Panc1 (cell line): Measurements from ENCODE around the gene RIBC1. TPM values are rescaled to one million over a fixed set of nuclear protein-coding genes. Genes with fewer than 3 reads are reported as not detected.
"Not testable (repeated sequence)": the region's sequence is repeated elsewhere in the genome, so short reads cannot be mapped to it uniquely, and the experiment has no call there.

Experiments
- ATAC-seq: fragments of 200-7000 bp; cut with Tn5 transposase; 2 replicates; pipeline ENCODE4 v1.9.1; 2020; ENCODE audit warnings: mild to moderate bottlenecking, moderate library complexity
- BruUV-seq: library from RNA; stranded (reverse); fragments of 400-500 nt; replicated peaks from 2 replicates; lab custom pipeline; 2021; lab: Mats Ljungman, UMichigan
- CTCF ChIA-PET: fragments of 300-600 bp; sonication (Branson Sonifier 250); formaldehyde crosslinking; loops from one replicate; lab custom pipeline; 2022; ENCODE audit warnings: antibody characterized with exemption; lab: Charles Lee
- POLR2A ChIA-PET: fragments of 300-600 bp; sonication (Branson Sonifier 250); formaldehyde crosslinking; loops from one replicate; lab custom pipeline; 2022; ENCODE audit warnings: antibody characterized with exemption; lab: Charles Lee
- DNase-seq: peaks from one replicate; pipeline ENCODE4 v3.0.0-alpha.2; 2010; ENCODE audit warnings: low read depth, low spot score
- H3K27ac ChIP-seq: 2 replicates; pipeline ENCODE4 v1.5.1; 2011; ENCODE audit warnings: mild to moderate bottlenecking, low read length, inconsistent platforms
- H3K27me3 ChIP-seq: fragments of 200-500 bp; sonication (Bioruptor generic); 2 replicates; pipeline ENCODE4 v1.6.0; 2014; ENCODE audit warnings: low read length, inconsistent platforms; ENCODE audit not compliant: control insufficient read depth, insufficient read depth
- H3K36me3 ChIP-seq: fragments of 200-500 bp; sonication (Bioruptor generic); 2 replicates; pipeline ENCODE4 v1.5.1; 2014; ENCODE audit warnings: inconsistent platforms, mild to moderate bottlenecking, low read length, moderate library complexity; ENCODE audit not compliant: control insufficient read depth, insufficient read depth
- H3K4me1 ChIP-seq: 2 replicates; pipeline ENCODE4 v1.5.1; 2011; ENCODE audit warnings: inconsistent platforms, mild to moderate bottlenecking, low read length, moderate library complexity; ENCODE audit not compliant: control insufficient read depth, insufficient read depth
- H3K4me3 ChIP-seq, 2 experiments: 2 replicates each; pipeline ENCODE4 v1.5.1; 2011 to 2012; ENCODE audit warnings: low read depth in 2 of 2, low read length in 2 of 2, mild to moderate bottlenecking in 2 of 2, inconsistent platforms in 1 of 2, moderate library complexity in 1 of 2
- H3K9me3 ChIP-seq: fragments of 200-500 bp; sonication (Bioruptor generic); 2 replicates; pipeline ENCODE4 v1.5.1; 2014; ENCODE audit warnings: low read depth, mild to moderate bottlenecking, inconsistent platforms, low read length, moderate library complexity; ENCODE audit not compliant: control insufficient read depth, insufficient read depth
- POLR2AphosphoS5 ChIP-seq: IDR thresholded peaks from 2 replicates; pipeline ENCODE4 v1.6.1; 2012; ENCODE audit warnings: mild to moderate bottlenecking, low read depth, low read length, moderate library complexity
- SIN3A ChIP-seq: IDR thresholded peaks from 2 replicates; pipeline ENCODE4 v1.6.1; 2012; ENCODE audit warnings: low read depth, mild to moderate bottlenecking, low read length, moderate library complexity, borderline replicate concordance; ENCODE audit not compliant: insufficient read depth
- TCF7L2 ChIP-seq: IDR thresholded peaks from 2 replicates; pipeline ENCODE4 v1.6.1; 2011; ENCODE audit warnings: mild to moderate bottlenecking, low read depth, low read length, inconsistent platforms
- in situ Hi-C: cut with HindIII; loops from 2 replicates; pipeline ENCODE4 v1.10.0; 2016; ENCODE audit warnings: low sequenced_read_pairs, low pct_unique_long_range_greater_than_20kb
- intact Hi-C: fragments of 100-400 bp; cut with micrococcal nuclease; formaldehyde crosslinking; loops from one replicate; pipeline ENCODE4 v1.10.0; 2022; ENCODE audit not compliant: unreplicated experiment
- total RNA-seq: library from RNA; stranded (reverse); gene quantifications from one replicate; pipeline ENCODE4 v1.2.1, GENCODE V29; 2021; ENCODE audit not compliant: unreplicated experiment
- TF ChIP-seq, protein P1 (sequence below), 2 experiments: IDR thresholded peaks; 2 replicates each; pipeline ENCODE4 v1.6.1; 2011 to 2012; ENCODE audit warnings: low read depth in 2 of 2, control low read depth in 1 of 2, low read length in 1 of 2, mild to moderate bottlenecking in 1 of 2, moderate library complexity in 1 of 2; ENCODE audit not compliant: insufficient read depth in 1 of 2
- TF ChIP-seq, protein P2 (sequence below): fragments of 450-650 bp; IDR thresholded peaks from 2 replicates; pipeline ENCODE4 v1.5.1; 2017; ENCODE audit warnings: mild to moderate bottlenecking

The RIBC1 gene
- total RNA-seq, 1 experiment from 2014 or later = 1.1 TPM

DNA sequence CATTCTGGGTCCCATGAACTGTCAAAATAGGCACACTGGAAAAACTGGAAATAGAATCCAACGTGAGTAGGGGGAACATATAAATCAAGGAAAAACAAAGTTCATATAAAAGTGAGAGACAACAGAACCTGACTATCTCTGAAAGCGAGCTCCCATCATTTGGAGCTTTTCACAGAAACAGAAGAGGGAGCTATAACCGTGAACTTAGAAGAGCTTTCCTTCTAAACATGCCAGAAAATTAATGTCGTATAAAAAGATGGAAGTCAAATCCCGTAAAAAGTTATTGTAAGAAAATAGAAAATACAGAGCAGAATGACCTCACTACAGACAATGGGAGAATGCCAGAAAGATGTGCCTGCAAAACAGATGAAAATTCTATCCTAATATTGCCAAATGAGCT lies 35.4 kb downstream of the RIBC1 start:
- no peaks in the 10 kb centered on the region for H3K27me3 ChIP-seq
- intact Hi-C loops (no loop called here), in situ Hi-C loops (no loop called here)
- no peak overlapping the region for H3K27ac ChIP-seq
- no TSS peak for BruUV-seq
- H3K36me3 ChIP-seq = no peaks in the 10 kb centered on the region
- no peaks in the 10 kb centered on the region for H3K9me3 ChIP-seq
- H3K4me3 ChIP-seq = no peak overlapping the region
- ChIA-PET POLR2A (no interaction called here), CTCF (interaction anchor here (1.3 kb wide), 1 partner anchor 23 kb away, joined by 7 read pairs; no protein-coding TSS in a partner anchor)
- no peak for TF ChIP-seq SIN3A
- TF ChIP-seq, protein P1, sequence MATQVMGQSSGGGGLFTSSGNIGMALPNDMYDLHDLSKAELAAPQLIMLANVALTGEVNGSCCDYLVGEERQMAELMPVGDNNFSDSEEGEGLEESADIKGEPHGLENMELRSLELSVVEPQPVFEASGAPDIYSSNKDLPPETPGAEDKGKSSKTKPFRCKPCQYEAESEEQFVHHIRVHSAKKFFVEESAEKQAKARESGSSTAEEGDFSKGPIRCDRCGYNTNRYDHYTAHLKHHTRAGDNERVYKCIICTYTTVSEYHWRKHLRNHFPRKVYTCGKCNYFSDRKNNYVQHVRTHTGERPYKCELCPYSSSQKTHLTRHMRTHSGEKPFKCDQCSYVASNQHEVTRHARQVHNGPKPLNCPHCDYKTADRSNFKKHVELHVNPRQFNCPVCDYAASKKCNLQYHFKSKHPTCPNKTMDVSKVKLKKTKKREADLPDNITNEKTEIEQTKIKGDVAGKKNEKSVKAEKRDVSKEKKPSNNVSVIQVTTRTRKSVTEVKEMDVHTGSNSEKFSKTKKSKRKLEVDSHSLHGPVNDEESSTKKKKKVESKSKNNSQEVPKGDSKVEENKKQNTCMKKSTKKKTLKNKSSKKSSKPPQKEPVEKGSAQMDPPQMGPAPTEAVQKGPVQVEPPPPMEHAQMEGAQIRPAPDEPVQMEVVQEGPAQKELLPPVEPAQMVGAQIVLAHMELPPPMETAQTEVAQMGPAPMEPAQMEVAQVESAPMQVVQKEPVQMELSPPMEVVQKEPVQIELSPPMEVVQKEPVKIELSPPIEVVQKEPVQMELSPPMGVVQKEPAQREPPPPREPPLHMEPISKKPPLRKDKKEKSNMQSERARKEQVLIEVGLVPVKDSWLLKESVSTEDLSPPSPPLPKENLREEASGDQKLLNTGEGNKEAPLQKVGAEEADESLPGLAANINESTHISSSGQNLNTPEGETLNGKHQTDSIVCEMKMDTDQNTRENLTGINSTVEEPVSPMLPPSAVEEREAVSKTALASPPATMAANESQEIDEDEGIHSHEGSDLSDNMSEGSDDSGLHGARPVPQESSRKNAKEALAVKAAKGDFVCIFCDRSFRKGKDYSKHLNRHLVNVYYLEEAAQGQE (IDR thresholded peaks at IDR 0.05; ENCODE audit: insufficient read depth in 1 of 2, low read depth in 2 of 2, low read length in 1 of 2) = no peak
- TF ChIP-seq TCF7L2 = no peak
- TF ChIP-seq, protein P2, sequence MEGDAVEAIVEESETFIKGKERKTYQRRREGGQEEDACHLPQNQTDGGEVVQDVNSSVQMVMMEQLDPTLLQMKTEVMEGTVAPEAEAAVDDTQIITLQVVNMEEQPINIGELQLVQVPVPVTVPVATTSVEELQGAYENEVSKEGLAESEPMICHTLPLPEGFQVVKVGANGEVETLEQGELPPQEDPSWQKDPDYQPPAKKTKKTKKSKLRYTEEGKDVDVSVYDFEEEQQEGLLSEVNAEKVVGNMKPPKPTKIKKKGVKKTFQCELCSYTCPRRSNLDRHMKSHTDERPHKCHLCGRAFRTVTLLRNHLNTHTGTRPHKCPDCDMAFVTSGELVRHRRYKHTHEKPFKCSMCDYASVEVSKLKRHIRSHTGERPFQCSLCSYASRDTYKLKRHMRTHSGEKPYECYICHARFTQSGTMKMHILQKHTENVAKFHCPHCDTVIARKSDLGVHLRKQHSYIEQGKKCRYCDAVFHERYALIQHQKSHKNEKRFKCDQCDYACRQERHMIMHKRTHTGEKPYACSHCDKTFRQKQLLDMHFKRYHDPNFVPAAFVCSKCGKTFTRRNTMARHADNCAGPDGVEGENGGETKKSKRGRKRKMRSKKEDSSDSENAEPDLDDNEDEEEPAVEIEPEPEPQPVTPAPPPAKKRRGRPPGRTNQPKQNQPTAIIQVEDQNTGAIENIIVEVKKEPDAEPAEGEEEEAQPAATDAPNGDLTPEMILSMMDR = peak; percentile 44; the same call in 1 of the 2 replicates
- no peak for TF ChIP-seq POLR2AphosphoS5
- no peak for ATAC-seq
- no peak for DNase-seq
- H3K4me1 ChIP-seq = no peaks in the 10 kb centered on the region

DNA sequence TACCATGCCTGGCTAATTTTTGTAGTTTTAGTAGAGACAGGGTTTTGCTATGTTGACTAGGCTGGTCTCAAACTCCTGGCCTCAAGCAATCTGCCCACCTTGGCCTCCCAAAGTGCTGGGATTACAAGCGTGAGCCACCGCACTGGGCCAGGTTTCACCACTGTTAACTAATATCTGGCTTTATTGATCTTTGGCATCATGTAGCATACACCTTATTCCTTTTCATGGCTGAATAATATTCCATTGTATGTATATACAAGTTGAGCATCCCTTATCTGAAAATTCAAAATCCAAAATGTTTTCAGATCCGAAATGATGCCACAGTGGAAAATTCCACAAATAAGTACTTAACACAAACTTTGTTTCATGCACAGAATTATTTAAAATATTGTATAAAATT lies 46.0 kb downstream of the RIBC1 start:
- intact Hi-C loops, H3K27ac ChIP-seq, DNase-seq, ATAC-seq, H3K4me3 ChIP-seq, in situ Hi-C loops, H3K9me3 ChIP-seq, H3K27me3 ChIP-seq, H3K4me1 ChIP-seq, H3K36me3 ChIP-seq, BruUV-seq, POLR2A ChIA-PET, CTCF ChIA-PET: not testable (repeated sequence)

DNA sequence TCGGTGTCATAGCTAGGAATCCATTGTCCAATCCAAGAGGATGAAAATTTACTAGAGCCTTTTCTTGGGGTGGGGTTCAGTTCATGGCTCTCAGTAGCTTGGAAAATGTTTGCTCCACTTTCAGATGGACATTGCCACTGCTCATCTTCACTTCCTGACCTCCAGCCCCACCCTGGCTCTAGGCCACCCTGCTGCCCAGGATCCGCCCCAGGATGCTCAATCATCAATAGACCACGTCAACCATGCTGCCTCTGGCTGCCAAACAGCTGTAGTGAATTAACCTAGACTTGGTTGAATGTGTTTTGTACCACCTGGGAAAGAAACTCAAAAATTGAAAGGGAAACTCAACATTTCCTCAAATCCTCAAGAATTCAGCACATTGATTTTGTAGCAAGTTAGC lies 48.7 kb downstream of the RIBC1 start:
- BruUV-seq = no TSS peak
- no peak for ATAC-seq
- H3K27me3 ChIP-seq = no peaks in the 10 kb centered on the region
- no peak overlapping the region for H3K4me3 ChIP-seq
- in situ Hi-C loops = no loop called here
- no peaks in the 10 kb centered on the region for H3K9me3 ChIP-seq
- ChIA-PET CTCF (no interaction called here), POLR2A (no interaction called here)
- DNase-seq = no peak
- H3K4me1 ChIP-seq = no peaks in the 10 kb centered on the region
- TF ChIP-seq SIN3A = no peak
- no peak for TF ChIP-seq POLR2AphosphoS5
- TF ChIP-seq, protein P1 (IDR thresholded peaks at IDR 0.05; ENCODE audit: insufficient read depth in 1 of 2, low read depth in 2 of 2, low read length in 1 of 2) = no peak
- no peak for TF ChIP-seq TCF7L2
- H3K27ac ChIP-seq = no peak overlapping the region
- intact Hi-C loops = no loop called here
- H3K36me3 ChIP-seq = no peaks in the 10 kb centered on the region
